Heart right ventricle (tissue), 16 donors: ENCODE measurements around the gene XYLB. TPM values are rescaled to one million over a fixed set of nuclear protein-coding genes. Genes with fewer than 3 reads are reported as not detected.

Source experiments
- ATAC-seq, 8 donors: fragments of 200-7000 bp; cut with Tn5 transposase; one replicate each; pipeline ENCODE4 v1.9.1; 2020; ENCODE audit warnings: mild to moderate bottlenecking in 8 of 8, moderate library complexity in 8 of 8, moderate number of reproducible peaks in 1 of 8
- DNase-seq, 2 donors: peaks; one replicate each; pipeline ENCODE4 v3.0.0-alpha.2; 2020
- H3K27ac ChIP-seq, 10 donors: fragments of 200-600 bp; sonication (generic) in 2 of 10; one replicate each; pipeline versions ENCODE4 v1.5.0 to v1.8.0; 2020 to 2022; ENCODE audit warnings: mild to moderate bottlenecking in 3 of 10
- H3K27me3 ChIP-seq, 7 donors: fragments of 200-600 bp; one replicate each; pipeline ENCODE4 v1.8.0; 2021 to 2022; ENCODE audit warnings: mild to moderate bottlenecking in 2 of 7
- H3K36me3 ChIP-seq, 9 donors: fragments of 200-600 bp; sonication (generic) in 1 of 9; one replicate each; pipeline versions ENCODE4 v1.5.0 to v1.8.0; 2020 to 2022; ENCODE audit warnings: mild to moderate bottlenecking in 2 of 9
- H3K4me1 ChIP-seq, 9 donors: fragments of 200-600 bp; sonication (generic) in 1 of 9; one replicate each; pipeline versions ENCODE4 v1.5.0 to v1.8.0; 2020 to 2022; ENCODE audit warnings: mild to moderate bottlenecking in 4 of 9
- H3K4me3 ChIP-seq, 10 donors: fragments of 200-600 bp; sonication (generic) in 2 of 10; one replicate each; pipeline versions ENCODE4 v1.5.0 to v1.8.0; 2020 to 2022; ENCODE audit warnings: mild to moderate bottlenecking in 7 of 10, moderate library complexity in 2 of 10
- H3K9me3 ChIP-seq, 11 donors: fragments of 200-600 bp in 10 of 11; sonication (generic) in 2 of 11; one replicate each; pipeline versions ENCODE4 v1.5.0 to v1.8.0; 2013 to 2022; ENCODE audit warnings: mild to moderate bottlenecking in 2 of 11, control low read depth in 1 of 11, moderate library complexity in 1 of 11
- WGBS, 2 donors: extraction: QIAGEN DNeasy Blood & Tissue Kit; methylation state at CpG; one replicate each; pipeline ENCODE4 v1.1.7; 2013; ENCODE audit warnings: inconsistent platforms in 1 of 2; 5-methylcytosine and 5-hydroxymethylcytosine counted together
- intact Hi-C, 10 donors: fragments of 100-400 bp; cut with DNase I; formaldehyde crosslinking; loops; one replicate each; pipeline versions ENCODE4 v1.11.1 to v1.14.2; 2022
- polyA plus RNA-seq, 2 donors: library from polyadenylated mRNA; stranded (reverse); fragments of 200-250 nt; gene quantifications; one replicate each; pipeline ENCODE4 v1.2.3, GENCODE V29; 2013
- total RNA-seq, 10 donors: library from RNA; stranded (reverse); fragmentation: NEBNext Ultra II Directional in 3 of 10; extraction: Animal tissue kit (Norgen Biotek cat#: 25700) in 3 of 10; gene quantifications; one replicate each; pipeline versions ENCODE4 v1.2.1 to v1.2.4, GENCODE V29; 2021 to 2023
- TF ChIP-seq, protein P1 (sequence below), 9 donors: fragments of 200-600 bp; sonication (generic) in 2 of 9; IDR thresholded peaks; one replicate each; pipeline versions ENCODE4 v1.5.0 to v1.8.0; 2021 to 2022; ENCODE audit warnings: antibody characterized with exemption in 9 of 9, mild to moderate bottlenecking in 5 of 9, moderate library complexity in 1 of 9
- donor health status: Arrhythmogenic right ventricular cardiomyopathy.
- donor health status: ischemic (EF 13 %, LVEDD 7.1; RV severe dilation, severe dysfunction).
- donor health status: healthy with polysubstance abuse.
- donor health status: DM: no; HTN: yes; CAD: no.
- donor health status: DM: no; HTN: no; CAD: no.
- donor health status: ischemic (EF 25% LVEDD 6.9; RV normal size, moderate dysfunction).
- donor health status: ischemic (EF 25% LVEDD 5.7; RV mildly dilated, moderate dysfunction).
- donor health status: healthy.
- donor health status: DM: yes; HTN: yes; CAD: no.
- donor health status: Ischemic cardiomyopathy.
- donor health status: ischemic (EF 35%, LVEDD 5.7; RV mildly dilated, moderate dysfunction).
- donor health status: nonischemic (EF 11% LVEDD 7.7; RV severe dilation, severe dysfunction).
- donor health status: DM: yes; HTN: yes; CAD: no.
- donor health status: PGD.
- donor health status: ischemic (EF 29% LVEDD 5.4; RV normal size, mild dysfunction).
- donor health status: nonischemic (EF 23%, LVEDD 6.1; RV moderate dilation, normal function).

XYLB gene
- total and polyA plus RNA-seq, 12 donors: 0.22 to 1.7 (median 0.67) TPM

DNA sequence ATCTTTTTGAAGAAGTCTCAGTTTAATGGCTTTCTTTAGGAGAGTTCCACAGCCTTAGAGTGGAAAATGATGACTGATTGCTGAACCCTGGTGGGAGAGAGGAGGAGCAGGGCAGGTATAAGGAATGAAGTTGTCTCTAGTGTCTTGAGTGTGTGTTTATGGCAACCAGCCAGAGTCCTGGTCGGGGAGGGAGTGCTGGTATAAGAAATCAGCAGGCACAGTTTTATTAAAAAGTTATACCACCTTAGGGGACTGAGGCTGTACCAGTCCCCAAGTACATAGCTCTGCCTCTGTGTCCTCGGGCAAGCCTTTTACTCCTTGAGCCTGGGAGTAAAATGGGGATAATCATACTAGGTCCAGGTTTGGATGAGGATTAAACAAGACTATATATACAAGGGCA is 34.6 kb upstream of the XYLB start:
- peaks cover 0 to 10% (median 0%) of the 10 kb centered on the region in 9 donors for H3K4me1 ChIP-seq
- no peak for DNase-seq
- 74 to 80% methylated on average over 2 of the region's 2 CpGs for WGBS, 2 donors
- TF ChIP-seq, protein P1, sequence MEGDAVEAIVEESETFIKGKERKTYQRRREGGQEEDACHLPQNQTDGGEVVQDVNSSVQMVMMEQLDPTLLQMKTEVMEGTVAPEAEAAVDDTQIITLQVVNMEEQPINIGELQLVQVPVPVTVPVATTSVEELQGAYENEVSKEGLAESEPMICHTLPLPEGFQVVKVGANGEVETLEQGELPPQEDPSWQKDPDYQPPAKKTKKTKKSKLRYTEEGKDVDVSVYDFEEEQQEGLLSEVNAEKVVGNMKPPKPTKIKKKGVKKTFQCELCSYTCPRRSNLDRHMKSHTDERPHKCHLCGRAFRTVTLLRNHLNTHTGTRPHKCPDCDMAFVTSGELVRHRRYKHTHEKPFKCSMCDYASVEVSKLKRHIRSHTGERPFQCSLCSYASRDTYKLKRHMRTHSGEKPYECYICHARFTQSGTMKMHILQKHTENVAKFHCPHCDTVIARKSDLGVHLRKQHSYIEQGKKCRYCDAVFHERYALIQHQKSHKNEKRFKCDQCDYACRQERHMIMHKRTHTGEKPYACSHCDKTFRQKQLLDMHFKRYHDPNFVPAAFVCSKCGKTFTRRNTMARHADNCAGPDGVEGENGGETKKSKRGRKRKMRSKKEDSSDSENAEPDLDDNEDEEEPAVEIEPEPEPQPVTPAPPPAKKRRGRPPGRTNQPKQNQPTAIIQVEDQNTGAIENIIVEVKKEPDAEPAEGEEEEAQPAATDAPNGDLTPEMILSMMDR (IDR thresholded peaks at IDR 0.05): no peak
- H3K27ac ChIP-seq: no peak overlapping the region
- H3K4me3 ChIP-seq: no peak overlapping the region
- no peaks in the 10 kb centered on the region for H3K27me3 ChIP-seq
- no peaks in the 10 kb centered on the region for H3K9me3 ChIP-seq
- ATAC-seq: no peak
- H3K36me3 ChIP-seq: no peaks in the 10 kb centered on the region
- intact Hi-C loops: no loop called here

DNA sequence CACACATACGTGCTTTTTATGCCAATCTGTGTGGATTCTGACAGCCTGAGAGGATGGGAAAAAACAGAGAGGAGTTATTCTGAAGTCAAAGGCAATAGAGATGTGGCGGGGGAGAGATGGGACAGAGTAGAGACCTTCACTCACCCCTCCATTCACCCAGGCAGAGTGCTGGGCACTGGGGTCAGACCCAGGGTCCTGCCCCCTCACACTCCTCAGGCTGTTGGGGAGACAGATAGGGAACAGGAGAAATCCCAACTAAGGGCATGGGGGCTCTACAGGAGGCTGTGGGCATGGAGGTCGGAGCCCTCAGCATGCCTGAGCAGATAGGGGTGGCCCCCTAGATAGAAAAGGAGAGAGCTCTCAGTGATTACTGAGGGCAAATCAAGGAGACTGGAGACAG is 34.2 kb upstream of the XYLB start:
- no peaks in the 10 kb centered on the region for H3K27me3 ChIP-seq
- H3K4me1 ChIP-seq: peaks cover 0 to 10% (median 0%) of the 10 kb centered on the region in 9 donors
- intact Hi-C loops: no loop called here
- H3K9me3 ChIP-seq: no peaks in the 10 kb centered on the region
- TF ChIP-seq, protein P1 (IDR thresholded peaks at IDR 0.05): no peak
- no peak for DNase-seq
- 87 to 95% methylated on average over 3 of the region's 3 CpGs for WGBS, 2 donors
- H3K4me3 ChIP-seq: no peak overlapping the region
- no peaks in the 10 kb centered on the region for H3K36me3 ChIP-seq
- H3K27ac ChIP-seq: no peak overlapping the region
- ATAC-seq: no peak

DNA sequence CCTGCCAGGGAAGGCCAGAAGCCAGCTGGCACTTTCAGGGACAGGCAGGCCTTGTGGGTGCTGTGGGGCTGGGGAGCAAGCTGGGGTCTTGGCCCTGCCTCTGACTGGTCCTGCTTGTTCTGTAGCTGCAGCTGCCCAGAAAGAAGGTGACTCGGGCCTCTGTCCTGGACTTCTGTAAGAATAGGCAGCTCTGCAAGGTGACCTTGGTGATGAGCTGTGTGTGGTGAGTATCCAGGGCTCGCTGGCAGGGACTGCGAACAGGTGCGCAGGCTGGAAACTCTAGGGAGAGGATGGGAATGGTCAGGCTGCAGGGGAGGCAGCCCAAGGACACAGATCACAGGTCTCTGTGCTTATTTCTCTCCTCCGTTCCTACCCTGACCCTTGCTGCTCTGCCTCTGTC is 33.3 kb upstream of the XYLB start:
- intact Hi-C loops: no loop called here
- H3K27me3 ChIP-seq: no peaks in the 10 kb centered on the region
- H3K4me3 ChIP-seq: no peak overlapping the region
- H3K4me1 ChIP-seq: peaks cover 0 to 10% (median 0%) of the 10 kb centered on the region in 9 donors
- WGBS, 2 donors: 93 to 94% methylated on average over 5 of the region's 5 CpGs
- no peak overlapping the region for H3K27ac ChIP-seq
- DNase-seq: no peak
- TF ChIP-seq, protein P1 (IDR thresholded peaks at IDR 0.05): no peak
- no peak for ATAC-seq
- no peaks in the 10 kb centered on the region for H3K9me3 ChIP-seq
- H3K36me3 ChIP-seq: no peaks in the 10 kb centered on the region

DNA sequence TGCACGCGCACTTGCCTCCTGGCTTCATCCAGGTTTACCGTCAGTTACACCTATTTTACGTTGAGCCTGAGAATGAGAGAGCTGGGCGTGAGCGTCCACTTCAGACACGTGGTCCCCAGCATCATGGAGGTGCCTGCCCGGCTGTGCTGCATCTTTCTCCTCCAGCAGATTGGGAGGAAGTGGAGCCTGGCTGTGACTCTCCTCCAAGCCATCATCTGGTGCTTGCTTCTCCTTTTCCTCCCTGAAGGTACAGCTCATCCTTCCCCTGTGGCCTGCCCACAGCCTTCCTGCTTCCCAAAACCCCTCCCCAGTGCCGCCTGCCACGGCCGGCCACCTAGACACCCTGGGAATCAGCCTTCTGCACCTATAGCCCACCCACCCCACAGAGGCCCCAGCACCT is 32.9 kb upstream of the XYLB start:
- peaks cover 0 to 10% (median 0%) of the 10 kb centered on the region in 9 donors for H3K4me1 ChIP-seq
- H3K27ac ChIP-seq: no peak overlapping the region
- WGBS, 2 donors: 79 to 81% methylated on average over 11 of the region's 11 CpGs
- no peaks in the 10 kb centered on the region for H3K27me3 ChIP-seq
- H3K4me3 ChIP-seq: no peak overlapping the region
- ATAC-seq (no peak), DNase-seq (no peak)
- intact Hi-C loops: no loop called here
- no peaks in the 10 kb centered on the region for H3K9me3 ChIP-seq
- TF ChIP-seq, protein P1 (IDR thresholded peaks at IDR 0.05): no peak
- H3K36me3 ChIP-seq: no peaks in the 10 kb centered on the region
